ENCODE measurements around the gene PEX13. TPM values are rescaled to one million over a fixed set of nuclear protein-coding genes. Genes with fewer than 3 reads are reported as not detected.

Gene PEX13
- polyA plus RNA-seq, 6 donors from 2014 or later = 8.5 to 17.9 (median 10.6) TPM

Other genes starting within 250 kb of the PEX13 start
- gene REL, start 136.1 kb upstream of the PEX13 start, polyA plus RNA-seq (ENCODE audit: low read depth in 6 of 6) = 100 to 1,000 TPM in 3 of 6 donors, 10 to 100 TPM in 3; 30.1 to 125 (median 106) TPM
- 1 to 10 TPM; 3.4 to 8.6 (median 4.8) TPM for gene PUS10, start 535 bp downstream of the PEX13 start, polyA plus RNA-seq (ENCODE audit: low read depth in 6 of 6)
- gene SANBR, start 48.2 kb downstream of the PEX13 start, polyA plus RNA-seq (ENCODE audit: low read depth in 6 of 6) = 1 to 10 TPM in 4 of 6 donors, under 1 TPM in 1, not detected in 1; 0.66 to 4.4 (median 1.3) TPM
- 10 to 100 TPM; 26.0 to 50.0 (median 41.7) TPM for gene C2orf74, start 144.5 kb downstream of the PEX13 start, polyA plus RNA-seq (ENCODE audit: low read depth in 6 of 6)

Measured in naive B cell (primary cell).